Keratinocyte (primary cell): ENCODE measurements around the gene CEP152.

Experiments used
- CTCF ChIP-seq, 3 experiments: IDR thresholded peaks in 1 of 3; conservative IDR thresholded peaks in 1 of 3; optimal IDR thresholded peaks in 1 of 3; 2 replicates in 2 of 3; 3 replicates in 1 of 3; pipeline versions ENCODE3 to v1.5.1; 2011; ENCODE audit warnings: low read length in 3 of 3, mild to moderate bottlenecking in 3 of 3, moderate library complexity in 2 of 3, control low read depth in 1 of 3, inconsistent platforms in 1 of 3; ENCODE audit not compliant: insufficient read depth in 2 of 3; ENCODE audit errors: extremely low read depth in 1 of 3
- EZH2 ChIP-seq: IDR thresholded peaks from one replicate; pipeline ENCODE4 v1.6.1; 2012; ENCODE audit warnings: inconsistent platforms, mild to moderate bottlenecking, low read length, moderate library complexity

- no peak for TF ChIP-seq CTCF (optimal IDR thresholded peaks at IDR 0.05 in 1 of 3, IDR thresholded peaks at IDR 0.05 in 1 of 3, conservative IDR thresholded peaks at IDR 0.05 in 1 of 3; ENCODE audit: extremely low read depth in 1 of 3, insufficient read depth in 2 of 3, low read length in 3 of 3)
- TF ChIP-seq EZH2 = no peak
Measured at GRCh38 chr15:48688493-48688892, 122.4 kb downstream of the CEP152 start.
